Ascending aorta (tissue), 2 donors: ENCODE results near the gene AGO1. TPM values are rescaled to one million over a fixed set of nuclear protein-coding genes. Genes with fewer than 3 reads are reported as not detected.

ENCODE experiments used
- DNase-seq, 2 donors: peaks; one replicate each; pipeline ENCODE4 v3.0.0-alpha.2; 2019; ENCODE audit warnings: low spot score in 2 of 2
- H3K27ac ChIP-seq, 2 donors: fragments of 200-600 bp; sonication (generic); one replicate each; pipeline ENCODE4 v1.5.1; 2016 to 2017; ENCODE audit warnings: mild to moderate bottlenecking in 1 of 2
- H3K27me3 ChIP-seq: fragments of 200-600 bp; sonication (generic); one replicate; pipeline ENCODE4 v1.5.1; 2017
- H3K36me3 ChIP-seq, 2 donors: fragments of 200-600 bp; sonication (generic); one replicate each; pipeline ENCODE4 v1.5.1; 2016
- H3K4me1 ChIP-seq, 2 donors: fragments of 200-600 bp; sonication (generic); one replicate each; pipeline ENCODE4 v1.5.1; 2016 to 2017; ENCODE audit warnings: mild to moderate bottlenecking in 1 of 2
- H3K4me3 ChIP-seq, 2 donors: fragments of 200-600 bp; sonication (generic); one replicate each; pipeline ENCODE4 v1.5.1; 2016 to 2017; ENCODE audit warnings: mild to moderate bottlenecking in 1 of 2
- H3K9me3 ChIP-seq, 2 donors: fragments of 200-600 bp; sonication (generic); one replicate each; pipeline ENCODE4 v1.5.1; 2016
- CTCF ChIP-seq, 3 experiments: fragments of 200-600 bp in 2 of 3; fragments of 450-650 bp in 1 of 3; sonication (generic) in 2 of 3; IDR thresholded peaks; one replicate each; pipeline ENCODE4 v1.5.1; 2016 to 2019; ENCODE audit warnings: antibody characterized with exemption in 3 of 3, mild to moderate bottlenecking in 1 of 3, moderate library complexity in 1 of 3
- intact Hi-C: fragments of 100-400 bp; cut with DNase I; formaldehyde crosslinking; loops from one replicate; pipeline ENCODE4 v1.15.1; 2023
- total RNA-seq: library from RNA; depleted of rRNA; stranded (reverse); fragments of >200 nt; gene quantifications from one replicate; pipeline ENCODE4 v1.1.0, GENCODE V29; 2016

The AGO1 gene
- total RNA-seq, 1 donor from 2014 or later, result 24.2 TPM

- Histone ChIP-seq H3K4me3 (no peak overlapping the region), H3K4me1 (no peaks in the 10 kb centered on the region), H3K9me3 (no peaks in the 10 kb centered on the region), H3K36me3 (peaks cover 7 to 24% of the 10 kb centered on the region in 2 donors), H3K27ac (no peak overlapping the region), H3K27me3 (no peaks in the 10 kb centered on the region)
- no peak for TF ChIP-seq CTCF (IDR thresholded peaks at IDR 0.05)
- intact Hi-C loops, result no loop called here
- DNase-seq, result no peak
Observed at GRCh38 chr1:35980090-35980489, 97.1 kb downstream of the AGO1 start.

Other genes starting within 250 kb of the AGO1 start
- 54.0 TPM for gene PSMB2, start 241.7 kb upstream of the AGO1 start, total RNA-seq
- 40.6 TPM for gene C1orf216, start 164.3 kb upstream of the AGO1 start, total RNA-seq
- not detected for gene CLSPN, start 113.2 kb upstream of the AGO1 start, total RNA-seq
- 40.4 TPM for gene AGO4, start 75.2 kb upstream of the AGO1 start, total RNA-seq
- gene AGO3, start 47.9 kb downstream of the AGO1 start, total RNA-seq, result 19.7 TPM
- gene TEKT2, start 200.9 kb downstream of the AGO1 start, total RNA-seq, result not detected
- 69.3 TPM for gene ADPRS, start 205.7 kb downstream of the AGO1 start, total RNA-seq
- 41.7 TPM for gene COL8A2, start 242.0 kb downstream of the AGO1 start, total RNA-seq